ENCODE measurements around the gene MCF2L2. TPM values are rescaled to one million over a fixed set of nuclear protein-coding genes. Genes with fewer than 3 reads are reported as not detected.
"Not testable (repeated sequence)": the region's sequence is repeated elsewhere in the genome, so short reads cannot be mapped to it uniquely, and the experiment has no call there.

MCF2L2 gene
- polyA plus RNA-seq, 3 donors: 0.37 to 0.78 (median 0.71) TPM

GRCh38 chr3:183375787-183376186 lies 52.6 kb downstream of the MCF2L2 start:
- DNase-seq (ENCODE audit: low read depth in 3 of 3, low spot score in 2 of 3): no peak

- DNase-seq (ENCODE audit: low read depth in 3 of 3, low spot score in 2 of 3): no peak
Measured at GRCh38 chr3:183375337-183375736, 53.1 kb downstream of the MCF2L2 start.

GRCh38 chr3:183372911-183373310 lies 55.5 kb downstream of the MCF2L2 start:
- DNase-seq (ENCODE audit: low read depth in 3 of 3, low spot score in 2 of 3): no peak

- not testable (repeated sequence) for DNase-seq (ENCODE audit: low read depth in 3 of 3, low spot score in 2 of 3)
Measured at GRCh38 chr3:183371600-183371968, 56.8 kb downstream of the MCF2L2 start.

- DNase-seq (ENCODE audit: low read depth in 3 of 3, low spot score in 2 of 3): no peak
Measured at GRCh38 chr3:183370391-183370790, 58.0 kb downstream of the MCF2L2 start.

GRCh38 chr3:183369627-183370026 lies 58.8 kb downstream of the MCF2L2 start:
- no peak for DNase-seq (ENCODE audit: low read depth in 3 of 3, low spot score in 2 of 3)

GRCh38 chr3:183369117-183369516 lies 59.3 kb downstream of the MCF2L2 start:
- DNase-seq (ENCODE audit: low read depth in 3 of 3, low spot score in 2 of 3): no peak

- no peak for DNase-seq (ENCODE audit: low read depth in 3 of 3, low spot score in 2 of 3)
Measured at GRCh38 chr3:183360971-183361624, 67.3 kb downstream of the MCF2L2 start.

- DNase-seq (ENCODE audit: low read depth in 3 of 3, low spot score in 2 of 3): no peak
Measured at GRCh38 chr3:183359036-183359435, 69.4 kb downstream of the MCF2L2 start.

GRCh38 chr3:183357564-183358079 lies 70.8 kb downstream of the MCF2L2 start:
- DNase-seq (ENCODE audit: low read depth in 3 of 3, low spot score in 2 of 3): no peak

- no peak for DNase-seq (ENCODE audit: low read depth in 3 of 3, low spot score in 2 of 3)
Measured at GRCh38 chr3:183356920-183357319, 71.5 kb downstream of the MCF2L2 start.

- no peak for DNase-seq (ENCODE audit: low read depth in 3 of 3, low spot score in 2 of 3)
Measured at GRCh38 chr3:183354874-183355273, 73.5 kb downstream of the MCF2L2 start.

GRCh38 chr3:183354325-183354831 lies 74.0 kb downstream of the MCF2L2 start:
- DNase-seq (ENCODE audit: low read depth in 3 of 3, low spot score in 2 of 3): no peak

- no peak for DNase-seq (ENCODE audit: low read depth in 3 of 3, low spot score in 2 of 3)
Measured at GRCh38 chr3:183353421-183353820, 75.0 kb downstream of the MCF2L2 start.

- no peak for DNase-seq (ENCODE audit: low read depth in 3 of 3, low spot score in 2 of 3)
Measured at GRCh38 chr3:183350164-183350563, 78.3 kb downstream of the MCF2L2 start.

- no peak for DNase-seq (ENCODE audit: low read depth in 3 of 3, low spot score in 2 of 3)
Measured at GRCh38 chr3:183349421-183350157, 78.8 kb downstream of the MCF2L2 start.

- no peak for DNase-seq (ENCODE audit: low read depth in 3 of 3, low spot score in 2 of 3)
Measured at GRCh38 chr3:183342824-183343223, 85.6 kb downstream of the MCF2L2 start.

- no peak for DNase-seq (ENCODE audit: low read depth in 3 of 3, low spot score in 2 of 3)
Measured at GRCh38 chr3:183341545-183342288, 86.7 kb downstream of the MCF2L2 start.

- DNase-seq (ENCODE audit: low read depth in 3 of 3, low spot score in 2 of 3): no peak
Measured at GRCh38 chr3:183340222-183340621, 88.2 kb downstream of the MCF2L2 start.

- no peak for DNase-seq (ENCODE audit: low read depth in 3 of 3, low spot score in 2 of 3)
Measured at GRCh38 chr3:183339461-183340086, 88.8 kb downstream of the MCF2L2 start.

- no peak for DNase-seq (ENCODE audit: low read depth in 3 of 3, low spot score in 2 of 3)
Measured at GRCh38 chr3:183338520-183338919, 89.9 kb downstream of the MCF2L2 start.
